GM12892 (cell line): Measurements from ENCODE around the gene PKP1.

ENCODE experiments used
- POLR2A ChIP-seq: IDR thresholded peaks from 2 replicates; pipeline ENCODE4 v1.6.1; 2011; ENCODE audit warnings: low read depth, low read length, control low read depth
- POLR2AphosphoS5 ChIP-seq: IDR thresholded peaks from 2 replicates; pipeline ENCODE4 v1.6.1; 2011; ENCODE audit warnings: low read depth, low read length, control low read depth
- TAF1 ChIP-seq: IDR thresholded peaks from 2 replicates; pipeline ENCODE4 v1.6.1; 2011; ENCODE audit warnings: low read depth, mild to moderate bottlenecking, control low read depth, low read length, borderline replicate concordance

GRCh38 chr1:201295346-201295745, 12.0 kb downstream of the PKP1 start:
- TF ChIP-seq POLR2A (no peak), TAF1 (no peak), POLR2AphosphoS5 (no peak)
